ENCODE measurements around the gene ITGAE.
"Not testable (repeated sequence)": the region's sequence is repeated elsewhere in the genome, so short reads cannot be mapped to it uniquely, and the experiment has no call there.

ITGAE gene

GRCh38 chr17:3723556-3724377, 77.2 kb downstream of the ITGAE start, which contains the start of gene HASPIN:
Gene HASPIN, plus strand, starts transcription at chr17:3723903. Its CDS starts 33 bp downstream, at chr17:3723936.
- peak; percentile 91 for DNase-seq

GRCh38 chr17:3723188-3723555, 77.8 kb downstream of the ITGAE start:
- no peak for DNase-seq

- no peak for DNase-seq
Observed at GRCh38 chr17:3722716-3723115, 78.3 kb downstream of the ITGAE start.

GRCh38 chr17:3719265-3719664, 81.7 kb downstream of the ITGAE start:
- DNase-seq, result no peak

- no peak for DNase-seq
Observed at GRCh38 chr17:3718201-3718600, 82.8 kb downstream of the ITGAE start.

GRCh38 chr17:3715296-3715695, 85.7 kb downstream of the ITGAE start:
- DNase-seq, result no peak

- no peak for DNase-seq
Observed at GRCh38 chr17:3712811-3713463, 88.1 kb downstream of the ITGAE start.

- DNase-seq, result peak; percentile 52
Observed at GRCh38 chr17:3710951-3711383, 90.0 kb downstream of the ITGAE start.

- no peak for DNase-seq
Observed at GRCh38 chr17:3708366-3708765, 92.6 kb downstream of the ITGAE start.

GRCh38 chr17:3705718-3705984, 95.3 kb downstream of the ITGAE start:
- not testable (repeated sequence) for DNase-seq

- DNase-seq, result no peak
Observed at GRCh38 chr17:3704931-3705717, 95.9 kb downstream of the ITGAE start.

- DNase-seq, result not testable (repeated sequence)
Observed at GRCh38 chr17:3702041-3702539, 98.9 kb downstream of the ITGAE start.

GRCh38 chr17:3699951-3700350, 101.0 kb downstream of the ITGAE start:
- no peak for DNase-seq

- DNase-seq, result no peak
Observed at GRCh38 chr17:3698139-3698538, 102.8 kb downstream of the ITGAE start.

- DNase-seq, result no peak
Observed at GRCh38 chr17:3697103-3697476, 103.9 kb downstream of the ITGAE start.

GRCh38 chr17:3695723-3696411, 105.1 kb downstream of the ITGAE start, which contains the start of gene P2RX5:
Gene P2RX5, minus strand, starts transcription at chr17:3696155. Its CDS starts 150 bp downstream, at chr17:3696005.
- peak; percentile 26 for DNase-seq

GRCh38 chr17:3695129-3695722, 105.8 kb downstream of the ITGAE start:
- no peak for DNase-seq

- DNase-seq, result no peak
Observed at GRCh38 chr17:3693829-3694231, 107.2 kb downstream of the ITGAE start.

GRCh38 chr17:3693141-3693540, 107.8 kb downstream of the ITGAE start:
- DNase-seq, result no peak

- no peak for DNase-seq
Observed at GRCh38 chr17:3692346-3692745, 108.6 kb downstream of the ITGAE start.

GRCh38 chr17:3691617-3692067, 109.3 kb downstream of the ITGAE start:
- no peak for DNase-seq

- no peak for DNase-seq
Observed at GRCh38 chr17:3690094-3690715, 110.8 kb downstream of the ITGAE start.

All from activated CD4-positive, alpha-beta T cell treated with anti-CD3 and anti-CD28 coated beads, Interleukin-2, amount 50 U/mL, for 1 hour (primary cell).